ENCODE results near the gene AHRR.
A peak's percentile ranks its signal among the peaks of the same experiment; 100 is the strongest.

The AHRR gene

GRCh38 chr5:347712-348284 lies 26.3 kb downstream of the AHRR start:
- TF ChIP-seq TAF1 (IDR thresholded peaks at IDR 0.05; ENCODE audit: low read depth) (no peak), TCF12 (IDR thresholded peaks at IDR 0.05; ENCODE audit: low read depth) (no peak), CEBPB (IDR thresholded peaks at IDR 0.05) (no peak), ZBTB7A (IDR thresholded peaks at IDR 0.05; ENCODE audit: low read depth) (no peak), MAX (IDR thresholded peaks at IDR 0.05) (no peak), FOXM1 (IDR thresholded peaks at IDR 0.05; ENCODE audit: borderline replicate concordance, low read depth) (no peak)
- TF ChIP-seq, protein P1, sequence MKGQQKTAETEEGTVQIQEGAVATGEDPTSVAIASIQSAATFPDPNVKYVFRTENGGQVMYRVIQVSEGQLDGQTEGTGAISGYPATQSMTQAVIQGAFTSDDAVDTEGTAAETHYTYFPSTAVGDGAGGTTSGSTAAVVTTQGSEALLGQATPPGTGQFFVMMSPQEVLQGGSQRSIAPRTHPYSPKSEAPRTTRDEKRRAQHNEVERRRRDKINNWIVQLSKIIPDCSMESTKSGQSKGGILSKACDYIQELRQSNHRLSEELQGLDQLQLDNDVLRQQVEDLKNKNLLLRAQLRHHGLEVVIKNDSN (IDR thresholded peaks at IDR 0.05) = no peak

DNA sequence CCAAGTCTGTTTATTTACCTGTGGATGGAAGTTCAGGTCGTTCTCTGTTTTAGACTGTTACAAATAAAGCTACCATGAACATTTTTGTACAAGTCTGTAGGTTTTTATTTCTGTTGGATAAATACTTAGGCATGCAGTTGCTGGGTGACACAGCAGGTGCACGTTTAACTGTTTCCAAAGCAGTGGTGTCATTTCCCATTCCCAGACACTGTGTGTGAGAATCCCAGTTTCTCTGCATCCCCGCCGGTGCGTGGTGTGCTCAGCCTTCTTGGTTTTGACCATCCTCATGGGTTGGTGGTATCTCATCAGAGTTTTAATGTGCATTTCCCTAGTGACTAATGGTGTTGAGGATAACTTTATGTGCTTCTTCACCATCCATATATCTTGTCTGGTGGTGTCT lies 27.2 kb downstream of the AHRR start:
- TF ChIP-seq, protein P1 (IDR thresholded peaks at IDR 0.05) = no peak
- TF ChIP-seq FOXM1 (IDR thresholded peaks at IDR 0.05; ENCODE audit: borderline replicate concordance, low read depth) (no peak), CREB1 (IDR thresholded peaks at IDR 0.05; ENCODE audit: low read depth) (no peak)

DNA sequence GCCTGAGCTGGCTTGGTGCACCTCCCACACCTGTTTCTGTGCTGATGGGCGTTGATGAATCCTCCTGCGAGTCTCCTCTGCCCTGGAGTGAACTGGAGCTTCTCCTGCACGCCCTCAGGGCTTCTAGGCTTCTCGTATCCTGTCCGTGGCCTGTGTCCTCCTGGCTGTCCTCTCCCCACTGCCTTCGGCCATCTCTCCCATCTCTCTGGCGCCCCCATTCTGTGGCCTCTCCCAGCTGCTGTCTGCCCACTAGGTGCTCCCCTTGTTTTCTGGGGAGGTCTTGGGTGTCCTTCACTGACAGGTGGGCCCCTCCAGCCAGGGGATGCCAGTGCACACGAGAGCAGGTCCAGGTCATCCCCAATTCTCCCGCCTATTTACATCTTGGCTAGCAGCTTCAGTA lies 28.8 kb downstream of the AHRR start:
- TF ChIP-seq RAD21 (IDR thresholded peaks at IDR 0.05; ENCODE audit: low read depth) (peak; percentile 47; the same call in 1 of the 2 replicates), MAX (IDR thresholded peaks at IDR 0.05) (no peak)

DNA sequence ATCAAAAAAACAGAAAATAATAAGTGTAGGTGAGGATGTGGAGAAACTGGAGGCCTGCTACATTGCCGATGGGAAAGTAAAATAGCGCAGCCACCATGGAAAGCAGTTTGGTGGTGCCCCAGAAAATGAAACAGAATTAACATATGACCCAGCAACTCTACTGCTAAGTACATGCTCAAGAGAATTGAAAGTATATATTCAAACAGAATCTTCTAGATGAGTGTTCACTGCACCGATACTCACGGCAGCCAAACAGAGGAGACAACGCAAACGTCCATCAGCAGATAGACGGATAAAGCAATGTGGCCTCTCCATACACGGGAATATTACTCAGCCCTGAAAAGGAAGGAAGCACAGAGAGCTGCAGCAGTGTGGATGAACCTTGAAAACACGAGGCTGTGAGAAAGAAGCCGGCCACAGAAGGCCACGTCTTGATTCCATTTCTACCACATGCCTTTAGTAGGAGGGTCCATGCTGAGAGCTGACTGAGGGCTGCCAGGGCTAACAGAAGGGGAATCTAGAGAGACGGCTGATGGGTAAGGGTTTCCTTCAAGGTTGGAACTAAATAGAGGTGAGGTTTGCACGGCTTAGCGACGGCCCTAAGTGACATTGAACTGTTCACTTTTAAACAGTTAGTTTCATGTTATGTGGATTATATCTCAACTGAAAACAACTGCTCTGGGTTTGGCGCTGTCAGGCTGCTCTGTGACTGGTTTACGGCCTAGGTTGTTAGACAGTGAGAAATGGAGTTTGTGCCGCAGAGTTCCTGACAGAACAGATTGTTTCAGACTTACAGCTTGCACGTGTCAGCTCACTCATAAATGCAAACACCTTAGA lies 29.8 kb downstream of the AHRR start:
- TF ChIP-seq EGR1 (IDR thresholded peaks at IDR 0.05) (no peak), TAF1 (IDR thresholded peaks at IDR 0.05; ENCODE audit: low read depth) (no peak), TCF12 (IDR thresholded peaks at IDR 0.05; ENCODE audit: low read depth) (no peak), EP300 (IDR thresholded peaks at IDR 0.05; ENCODE audit: borderline replicate concordance) (no peak), CEBPB (IDR thresholded peaks at IDR 0.05) (no peak), TEAD4 (IDR thresholded peaks at IDR 0.05) (no peak), NFIC (IDR thresholded peaks at IDR 0.05) (no peak), FOXM1 (IDR thresholded peaks at IDR 0.05; ENCODE audit: borderline replicate concordance, low read depth) (no peak), YY1 (IDR thresholded peaks at IDR 0.05; ENCODE audit: low read depth) (no peak), ZBTB7A (IDR thresholded peaks at IDR 0.05; ENCODE audit: low read depth) (no peak), MAX (IDR thresholded peaks at IDR 0.05) (no peak), RAD21 (IDR thresholded peaks at IDR 0.05; ENCODE audit: low read depth) (no peak), CREB1 (IDR thresholded peaks at IDR 0.05; ENCODE audit: low read depth) (no peak)
- TF ChIP-seq, protein P2, sequence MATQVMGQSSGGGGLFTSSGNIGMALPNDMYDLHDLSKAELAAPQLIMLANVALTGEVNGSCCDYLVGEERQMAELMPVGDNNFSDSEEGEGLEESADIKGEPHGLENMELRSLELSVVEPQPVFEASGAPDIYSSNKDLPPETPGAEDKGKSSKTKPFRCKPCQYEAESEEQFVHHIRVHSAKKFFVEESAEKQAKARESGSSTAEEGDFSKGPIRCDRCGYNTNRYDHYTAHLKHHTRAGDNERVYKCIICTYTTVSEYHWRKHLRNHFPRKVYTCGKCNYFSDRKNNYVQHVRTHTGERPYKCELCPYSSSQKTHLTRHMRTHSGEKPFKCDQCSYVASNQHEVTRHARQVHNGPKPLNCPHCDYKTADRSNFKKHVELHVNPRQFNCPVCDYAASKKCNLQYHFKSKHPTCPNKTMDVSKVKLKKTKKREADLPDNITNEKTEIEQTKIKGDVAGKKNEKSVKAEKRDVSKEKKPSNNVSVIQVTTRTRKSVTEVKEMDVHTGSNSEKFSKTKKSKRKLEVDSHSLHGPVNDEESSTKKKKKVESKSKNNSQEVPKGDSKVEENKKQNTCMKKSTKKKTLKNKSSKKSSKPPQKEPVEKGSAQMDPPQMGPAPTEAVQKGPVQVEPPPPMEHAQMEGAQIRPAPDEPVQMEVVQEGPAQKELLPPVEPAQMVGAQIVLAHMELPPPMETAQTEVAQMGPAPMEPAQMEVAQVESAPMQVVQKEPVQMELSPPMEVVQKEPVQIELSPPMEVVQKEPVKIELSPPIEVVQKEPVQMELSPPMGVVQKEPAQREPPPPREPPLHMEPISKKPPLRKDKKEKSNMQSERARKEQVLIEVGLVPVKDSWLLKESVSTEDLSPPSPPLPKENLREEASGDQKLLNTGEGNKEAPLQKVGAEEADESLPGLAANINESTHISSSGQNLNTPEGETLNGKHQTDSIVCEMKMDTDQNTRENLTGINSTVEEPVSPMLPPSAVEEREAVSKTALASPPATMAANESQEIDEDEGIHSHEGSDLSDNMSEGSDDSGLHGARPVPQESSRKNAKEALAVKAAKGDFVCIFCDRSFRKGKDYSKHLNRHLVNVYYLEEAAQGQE (IDR thresholded peaks at IDR 0.05; ENCODE audit: low read depth) = no peak
- TF ChIP-seq, protein P1 (IDR thresholded peaks at IDR 0.05) = no peak

DNA sequence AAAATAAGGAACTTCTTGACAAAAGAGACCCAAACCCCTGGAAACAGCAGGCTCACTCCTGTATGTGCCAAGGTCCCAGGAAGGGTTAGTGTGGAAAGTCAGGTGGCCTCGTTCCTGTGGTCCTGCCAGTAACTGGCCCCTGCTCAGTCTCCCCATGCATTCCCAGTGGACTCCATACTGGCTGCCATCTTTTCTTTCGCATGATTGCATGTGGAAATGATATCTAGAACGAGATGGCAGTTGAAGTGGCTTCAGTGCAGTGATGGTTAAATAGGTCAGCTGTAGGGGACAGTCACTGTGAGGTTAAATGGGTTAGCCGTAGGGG lies 30.4 kb downstream of the AHRR start:
- TF ChIP-seq RAD21 (IDR thresholded peaks at IDR 0.05; ENCODE audit: low read depth) (no peak), TCF12 (IDR thresholded peaks at IDR 0.05; ENCODE audit: low read depth) (no peak), TEAD4 (IDR thresholded peaks at IDR 0.05) (no peak), MAX (IDR thresholded peaks at IDR 0.05) (no peak), ZBTB7A (IDR thresholded peaks at IDR 0.05; ENCODE audit: low read depth) (no peak), FOXM1 (IDR thresholded peaks at IDR 0.05; ENCODE audit: borderline replicate concordance, low read depth) (no peak), CEBPB (IDR thresholded peaks at IDR 0.05) (no peak), EP300 (IDR thresholded peaks at IDR 0.05; ENCODE audit: borderline replicate concordance) (no peak), NFIC (IDR thresholded peaks at IDR 0.05) (no peak), YY1 (IDR thresholded peaks at IDR 0.05; ENCODE audit: low read depth) (no peak), TAF1 (IDR thresholded peaks at IDR 0.05; ENCODE audit: low read depth) (no peak), CREB1 (IDR thresholded peaks at IDR 0.05; ENCODE audit: low read depth) (no peak), EGR1 (IDR thresholded peaks at IDR 0.05) (no peak)
- TF ChIP-seq, protein P2 (IDR thresholded peaks at IDR 0.05; ENCODE audit: low read depth) = no peak
- TF ChIP-seq, protein P1 (IDR thresholded peaks at IDR 0.05) = no peak
